ENCODE measurements around the gene ARID4B.

- TF ChIP-seq CTCF (CRISPR knock-in tag; IDR thresholded peaks at IDR 0.05) (no peak), EZH2 (conservative IDR thresholded peaks at IDR 0.05; ENCODE audit: low read depth, low read length) (no peak), TAF1 (CRISPR knock-in tag; IDR thresholded peaks at IDR 0.05) (no peak), POLR2AphosphoS5 (IDR thresholded peaks at IDR 0.05; ENCODE audit: low read depth, low read length) (no peak)
Measured at GRCh38 chr1:235156740-235157139, 171.2 kb downstream of the ARID4B start.

All from HepG2 (cell line).